HFF-Myc (cell line): ENCODE measurements around the gene SAC3D1.

Experiments used
- DNase-seq: peaks from one replicate; pipeline ENCODE4 v3.0.0-alpha.2; 2011; ENCODE audit warnings: low read depth; ENCODE audit errors: extremely low read depth
- H3K4me3 ChIP-seq: replicated peaks from 2 replicates; pipeline ENCODE4 v1.5.1; 2011; ENCODE audit warnings: low read depth, mild to moderate bottlenecking, control low read depth, low read length
- TF ChIP-seq, protein P1 (sequence below): IDR thresholded peaks from 2 replicates; pipeline ENCODE4 v1.5.1; 2012; ENCODE audit warnings: mild to moderate bottlenecking, low read depth, low read length, control low read depth; ENCODE audit errors: missing control alignments

The SAC3D1 gene

DNA sequence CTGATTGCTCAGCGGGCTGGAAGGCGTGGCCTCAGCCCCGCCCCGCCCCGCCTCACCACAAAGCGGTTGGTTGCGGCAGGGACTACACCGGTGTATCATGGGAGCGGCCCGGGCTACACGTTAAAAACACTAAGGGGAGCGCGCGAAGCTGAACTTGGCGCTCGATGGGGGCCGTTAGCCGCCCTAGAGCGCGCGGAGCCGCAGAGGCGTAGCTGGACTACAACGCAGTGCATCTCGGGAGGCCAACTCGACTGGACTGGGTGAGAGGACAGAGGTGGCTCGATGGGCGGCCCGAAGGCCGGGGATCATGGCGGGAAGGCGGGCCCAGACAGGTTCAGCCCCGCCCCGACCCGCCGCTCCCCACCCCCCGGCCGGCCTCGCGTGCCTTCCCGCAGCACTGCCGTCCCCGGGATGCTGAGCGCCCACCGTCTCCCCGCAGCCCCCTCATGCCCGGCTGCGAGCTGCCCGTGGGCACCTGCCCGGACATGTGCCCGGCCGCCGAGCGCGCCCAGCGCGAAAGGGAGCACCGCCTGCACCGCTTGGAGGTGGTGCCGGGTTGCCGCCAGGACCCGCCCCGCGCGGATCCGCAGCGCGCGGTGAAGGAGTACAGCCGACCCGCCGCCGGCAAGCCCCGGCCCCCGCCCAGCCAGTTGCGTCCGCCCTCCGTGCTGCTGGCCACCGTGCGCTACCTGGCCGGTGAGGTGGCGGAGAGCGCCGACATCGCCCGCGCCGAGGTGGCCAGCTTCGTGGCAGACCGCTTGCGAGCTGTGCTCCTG, at the start of gene SAC3D1:
SAC3D1 (plus strand) TSS at position 364 of the 776 bp plus-strand sequence; CDS start at position 447, 83 bp downstream.
- peak; percentile 92 for DNase-seq
- H3K4me3 ChIP-seq: peak within 1 kb of the TSS; percentile 69
- TF ChIP-seq, protein P1, sequence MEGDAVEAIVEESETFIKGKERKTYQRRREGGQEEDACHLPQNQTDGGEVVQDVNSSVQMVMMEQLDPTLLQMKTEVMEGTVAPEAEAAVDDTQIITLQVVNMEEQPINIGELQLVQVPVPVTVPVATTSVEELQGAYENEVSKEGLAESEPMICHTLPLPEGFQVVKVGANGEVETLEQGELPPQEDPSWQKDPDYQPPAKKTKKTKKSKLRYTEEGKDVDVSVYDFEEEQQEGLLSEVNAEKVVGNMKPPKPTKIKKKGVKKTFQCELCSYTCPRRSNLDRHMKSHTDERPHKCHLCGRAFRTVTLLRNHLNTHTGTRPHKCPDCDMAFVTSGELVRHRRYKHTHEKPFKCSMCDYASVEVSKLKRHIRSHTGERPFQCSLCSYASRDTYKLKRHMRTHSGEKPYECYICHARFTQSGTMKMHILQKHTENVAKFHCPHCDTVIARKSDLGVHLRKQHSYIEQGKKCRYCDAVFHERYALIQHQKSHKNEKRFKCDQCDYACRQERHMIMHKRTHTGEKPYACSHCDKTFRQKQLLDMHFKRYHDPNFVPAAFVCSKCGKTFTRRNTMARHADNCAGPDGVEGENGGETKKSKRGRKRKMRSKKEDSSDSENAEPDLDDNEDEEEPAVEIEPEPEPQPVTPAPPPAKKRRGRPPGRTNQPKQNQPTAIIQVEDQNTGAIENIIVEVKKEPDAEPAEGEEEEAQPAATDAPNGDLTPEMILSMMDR: no peak

DNA sequence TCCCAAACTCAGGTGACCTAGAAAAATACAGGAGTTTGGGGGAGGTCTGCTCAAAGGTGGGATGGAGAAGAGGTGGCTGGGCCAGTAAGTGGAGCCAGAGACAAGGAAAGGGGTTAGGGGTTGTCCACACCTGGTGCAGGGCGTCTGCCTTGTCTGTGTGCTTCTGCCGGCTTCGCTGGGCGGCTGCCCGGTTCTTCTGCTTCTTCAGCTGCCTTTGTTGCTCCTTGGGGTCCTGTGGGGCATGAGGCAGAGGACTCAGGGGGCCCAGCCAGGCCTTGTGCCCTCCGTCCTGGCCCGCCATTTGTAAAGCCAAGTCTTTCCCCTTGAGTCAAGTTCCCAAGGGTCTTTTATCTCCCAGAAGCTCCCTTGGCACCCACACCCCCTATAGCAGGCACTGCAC, 46.7 kb upstream of the SAC3D1 start:
- H3K4me3 ChIP-seq: no peak overlapping the region
- DNase-seq: no peak
- TF ChIP-seq, protein P1: no peak

DNA sequence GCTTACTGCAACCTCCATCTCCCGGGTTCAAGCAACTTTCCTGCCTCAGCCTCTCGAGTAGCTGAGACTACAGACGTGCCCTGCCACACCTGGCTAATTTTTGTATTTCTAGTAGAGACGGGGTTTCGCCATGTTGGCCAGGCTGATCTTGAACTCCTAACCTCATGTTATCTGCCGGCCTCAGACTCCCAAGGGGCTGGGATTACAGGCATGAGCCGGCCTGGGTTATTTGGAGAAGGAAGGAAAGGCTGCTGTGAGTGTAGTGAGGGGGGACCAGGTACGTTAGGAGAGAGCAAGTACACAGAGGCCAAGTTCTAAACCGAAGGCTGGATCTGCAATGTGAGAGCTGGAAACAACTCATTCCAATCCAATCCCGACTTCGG, 44.7 kb upstream of the SAC3D1 start:
- no peak for DNase-seq
- TF ChIP-seq, protein P1: no peak
- H3K4me3 ChIP-seq: peak overlapping the region; percentile 39

DNA sequence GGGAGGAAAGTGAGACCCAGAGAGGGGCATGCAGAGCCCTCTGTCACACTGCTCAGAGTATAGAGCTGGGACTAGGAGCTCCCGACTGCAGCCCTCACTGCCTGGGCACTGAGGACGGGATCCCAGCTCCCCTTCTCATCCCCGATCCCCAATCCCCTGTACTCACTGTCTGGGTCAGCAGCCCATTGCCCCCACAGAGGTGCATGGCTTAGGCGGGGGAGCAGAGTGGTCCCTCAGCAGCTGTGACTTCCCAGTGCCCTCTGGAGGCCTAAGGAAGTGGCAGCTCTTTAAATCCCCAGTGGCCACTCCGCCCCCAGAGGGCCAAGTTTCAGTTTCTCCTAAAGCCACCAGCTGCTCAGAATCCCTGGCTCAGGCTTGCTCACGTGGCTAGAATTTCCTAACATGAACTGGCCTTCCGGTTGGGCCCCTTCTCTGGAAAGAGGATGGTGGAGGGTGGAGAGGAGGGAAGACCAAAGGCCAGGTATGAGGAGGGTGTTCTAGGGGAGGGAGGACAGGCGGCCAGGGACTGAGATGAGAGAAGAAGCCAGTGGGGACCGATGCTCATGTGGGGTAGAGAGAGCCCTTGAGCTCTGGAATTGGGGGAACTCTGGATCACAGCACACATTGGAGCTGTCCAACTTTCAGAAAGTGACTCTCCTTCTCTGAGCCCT, 44.2 kb upstream of the SAC3D1 start, which contains the start of gene BATF2:
BATF2 (minus strand) TSS at position 262 of the 671 bp plus-strand sequence; CDS start at position 205, 57 bp downstream.
- TF ChIP-seq, protein P1: peak; percentile 54
- peak within 1 kb of the TSS; percentile 39 for H3K4me3 ChIP-seq
- peak; percentile 66 for DNase-seq

DNA sequence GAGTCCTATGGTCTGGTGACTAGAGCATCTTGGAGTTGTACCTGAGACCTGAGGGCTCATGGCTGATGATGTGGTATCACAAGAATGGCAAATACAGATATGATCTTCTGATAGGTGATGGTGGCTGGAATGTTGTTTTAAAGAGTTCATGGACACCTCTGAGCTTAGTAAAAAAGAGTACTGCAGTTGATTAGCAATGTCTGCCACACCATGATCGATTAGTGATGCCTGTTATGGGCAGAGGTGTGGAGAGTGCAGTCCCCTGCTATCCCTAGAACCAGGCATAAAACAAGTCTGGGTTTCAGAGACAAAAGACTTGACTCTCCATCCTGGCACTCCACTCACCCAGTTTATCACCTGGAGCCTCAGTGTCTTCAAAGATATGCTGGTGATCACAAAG, 42.9 kb upstream of the SAC3D1 start:
- TF ChIP-seq, protein P1: no peak
- no peak for DNase-seq
- H3K4me3 ChIP-seq: no peak overlapping the region

DNA sequence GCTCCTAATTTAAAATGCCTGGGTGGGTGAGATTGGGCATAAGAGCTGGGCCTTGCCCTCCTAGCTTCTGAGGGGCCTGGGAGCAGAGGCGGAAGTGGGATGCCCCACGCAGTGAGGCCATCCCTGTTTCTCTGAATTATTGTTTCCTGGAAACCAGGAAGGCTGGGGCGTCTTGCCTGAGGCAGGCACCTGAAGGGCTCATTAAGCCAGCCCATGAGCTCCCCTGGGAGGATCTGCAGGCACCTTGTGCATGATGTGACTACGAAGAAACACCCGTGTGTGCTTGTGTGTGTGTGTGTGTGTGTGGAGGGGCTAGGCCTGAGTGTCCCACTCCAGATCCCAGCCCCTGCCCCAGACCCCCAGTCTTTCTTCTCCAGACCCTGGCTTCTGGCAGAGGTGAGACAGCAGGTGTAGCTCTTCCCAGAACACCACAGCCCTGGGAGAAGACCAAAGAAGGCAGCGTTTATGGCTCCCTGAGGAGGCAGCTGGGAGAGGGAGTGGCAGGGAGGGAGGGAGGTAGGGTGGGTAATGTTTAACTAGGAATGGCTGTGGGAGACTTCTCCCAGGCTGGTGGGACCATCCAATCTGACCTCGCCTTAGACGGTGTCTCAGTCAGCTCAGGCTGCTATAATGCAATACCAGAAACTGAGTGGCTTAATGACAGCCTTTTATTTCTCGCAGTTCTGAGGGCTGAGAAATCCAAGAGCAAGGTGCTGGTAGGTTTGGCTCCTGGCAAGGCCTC, 42.1 kb upstream of the SAC3D1 start:
- no peak for DNase-seq
- TF ChIP-seq, protein P1: no peak
- no peak overlapping the region for H3K4me3 ChIP-seq
